DND-41 (cell line): ENCODE measurements around the gene IL3.

Source experiments
- ATAC-seq: fragments of 200-7000 bp; cut with Tn5 transposase; 3 replicates; pipeline ENCODE4 v1.9.1; 2021; ENCODE audit warnings: low read depth; ENCODE audit not compliant: insufficient read depth
- DNase-seq: peaks from one replicate; pipeline ENCODE4 v3.0.0-alpha.2; 2020
- H2AFZ ChIP-seq: 2 replicates; pipeline ENCODE4 v1.6.0; 2012; ENCODE audit warnings: low read depth, low read length
- H3K27ac ChIP-seq: 2 replicates; pipeline ENCODE4 v1.5.1; 2012; ENCODE audit warnings: low read length, inconsistent platforms
- H3K27me3 ChIP-seq: fragments of 200-600 bp; sonication (generic); 2 replicates; pipeline ENCODE4 v1.6.0; 2012; ENCODE audit warnings: low read length, mild to moderate bottlenecking, inconsistent platforms; ENCODE audit not compliant: insufficient read depth, poor library complexity
- H3K36me3 ChIP-seq: 2 replicates; pipeline ENCODE4 v1.5.1; 2012; ENCODE audit warnings: low read length, inconsistent platforms; ENCODE audit not compliant: insufficient read depth
- H3K4me1 ChIP-seq: 2 replicates; pipeline ENCODE4 v1.5.1; 2012; ENCODE audit warnings: mild to moderate bottlenecking, low read length; ENCODE audit not compliant: insufficient read depth
- H3K4me2 ChIP-seq: 2 replicates; pipeline ENCODE4 v1.6.0; 2012; ENCODE audit warnings: mild to moderate bottlenecking, moderate library complexity, low read length, inconsistent platforms; ENCODE audit not compliant: insufficient read depth
- H3K4me3 ChIP-seq, 2 experiments: fragments of 200-600 bp in 1 of 2; shearing (Covaris generic) in 1 of 2; 2 replicates each; pipeline ENCODE4 v1.5.1; 2012 to 2016; ENCODE audit warnings: inconsistent platforms in 2 of 2, low read length in 2 of 2, mild to moderate bottlenecking in 2 of 2, low read depth in 1 of 2, moderate library complexity in 1 of 2
- H3K79me2 ChIP-seq: 2 replicates; pipeline ENCODE4 v1.6.0; 2012; ENCODE audit warnings: low read length, inconsistent platforms; ENCODE audit not compliant: insufficient read depth
- H3K9ac ChIP-seq: 2 replicates; pipeline ENCODE4 v1.6.0; 2012; ENCODE audit warnings: low read depth, mild to moderate bottlenecking, inconsistent platforms, low read length, moderate library complexity
- H3K9me3 ChIP-seq: 2 replicates; pipeline ENCODE4 v1.5.1; 2012; ENCODE audit warnings: low read length, moderate library complexity, mild to moderate bottlenecking, inconsistent platforms; ENCODE audit not compliant: insufficient read depth, severe bottlenecking
- H4K20me1 ChIP-seq: 2 replicates; pipeline ENCODE4 v1.6.0; 2012; ENCODE audit warnings: low read length; ENCODE audit not compliant: insufficient read depth
- EZH2 ChIP-seq: IDR thresholded peaks from 3 replicates; pipeline ENCODE4 v1.6.1; 2012; ENCODE audit warnings: borderline replicate concordance, low read depth, mild to moderate bottlenecking, moderate library complexity, low read length, inconsistent platforms; ENCODE audit not compliant: severe bottlenecking
- TF ChIP-seq, protein P1 (sequence below): IDR thresholded peaks from 2 replicates; pipeline ENCODE4 v1.5.1; 2012; ENCODE audit warnings: borderline replicate concordance, low read length, moderate library complexity, mild to moderate bottlenecking; ENCODE audit not compliant: poor library complexity, severe bottlenecking; ENCODE audit errors: extremely low read depth

IL3 gene

DNA sequence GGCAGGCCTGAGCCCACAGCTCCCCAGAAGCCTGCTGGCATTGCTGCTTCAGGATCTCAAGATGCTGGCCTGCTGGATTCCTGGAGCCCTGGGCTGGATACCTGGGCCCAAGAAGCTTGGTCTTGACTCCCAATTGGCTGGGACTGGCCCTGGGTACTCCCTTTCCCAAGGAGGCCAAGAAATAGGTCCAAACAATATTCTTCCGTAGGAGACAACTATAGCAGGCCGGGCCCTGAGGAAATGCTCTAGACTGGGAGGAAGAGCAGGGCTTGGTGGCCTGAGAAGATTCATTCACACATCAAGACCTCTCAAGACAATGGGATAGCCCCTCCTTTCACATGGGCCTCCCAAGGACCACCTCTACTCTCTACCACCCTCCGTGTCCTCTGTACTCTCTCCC is 21.0 kb downstream of the IL3 start:
- no peak for ATAC-seq

DNA sequence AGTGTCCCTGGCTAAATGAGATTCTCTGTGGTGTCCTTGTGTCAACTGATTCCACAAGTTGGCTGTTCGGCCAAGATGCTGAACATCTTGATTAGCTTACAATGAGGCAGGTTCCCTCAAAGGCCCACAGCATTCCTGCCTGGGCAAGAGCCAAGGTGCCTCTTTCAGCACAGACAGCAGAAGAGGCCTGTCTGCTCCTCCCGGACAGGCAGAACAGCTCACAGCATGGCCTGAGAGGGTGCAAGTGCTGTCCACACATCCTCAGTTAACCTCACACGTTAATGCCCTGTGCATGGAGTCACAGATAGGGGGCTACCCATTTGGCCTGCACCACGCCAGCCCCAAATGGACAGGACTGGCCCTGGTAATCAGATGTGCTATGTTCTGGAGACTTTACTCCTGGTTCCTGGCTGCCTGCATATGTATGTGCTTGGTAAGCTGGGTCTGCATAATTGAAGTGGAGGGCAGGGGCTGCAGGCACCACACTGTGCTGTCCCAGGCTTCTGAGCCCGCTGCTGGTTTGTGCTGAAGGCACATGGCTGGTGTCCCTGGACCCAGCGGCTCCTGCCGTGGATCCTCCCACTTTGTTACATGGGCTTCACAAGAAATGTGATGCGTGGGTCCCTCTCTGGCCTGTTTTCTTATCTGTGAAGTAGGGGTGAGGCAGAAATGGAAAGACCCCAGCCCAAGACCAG is 22.0 kb downstream of the IL3 start:
- Histone ChIP-seq H3K4me1 (no peaks in the 10 kb centered on the region), H3K9me3 (no peaks in the 10 kb centered on the region), H2AFZ (no peak overlapping the region), H3K27me3 (peaks cover 7% of the 10 kb centered on the region), H4K20me1 (no peaks in the 10 kb centered on the region), H3K36me3 (no peaks in the 10 kb centered on the region), H3K27ac (no peak overlapping the region), H3K79me2 (no peaks in the 10 kb centered on the region), H3K4me3 (no peak overlapping the region), H3K9ac (no peak overlapping the region), H3K4me2 (no peak overlapping the region)
- no peak for ATAC-seq
- TF ChIP-seq, protein P1, sequence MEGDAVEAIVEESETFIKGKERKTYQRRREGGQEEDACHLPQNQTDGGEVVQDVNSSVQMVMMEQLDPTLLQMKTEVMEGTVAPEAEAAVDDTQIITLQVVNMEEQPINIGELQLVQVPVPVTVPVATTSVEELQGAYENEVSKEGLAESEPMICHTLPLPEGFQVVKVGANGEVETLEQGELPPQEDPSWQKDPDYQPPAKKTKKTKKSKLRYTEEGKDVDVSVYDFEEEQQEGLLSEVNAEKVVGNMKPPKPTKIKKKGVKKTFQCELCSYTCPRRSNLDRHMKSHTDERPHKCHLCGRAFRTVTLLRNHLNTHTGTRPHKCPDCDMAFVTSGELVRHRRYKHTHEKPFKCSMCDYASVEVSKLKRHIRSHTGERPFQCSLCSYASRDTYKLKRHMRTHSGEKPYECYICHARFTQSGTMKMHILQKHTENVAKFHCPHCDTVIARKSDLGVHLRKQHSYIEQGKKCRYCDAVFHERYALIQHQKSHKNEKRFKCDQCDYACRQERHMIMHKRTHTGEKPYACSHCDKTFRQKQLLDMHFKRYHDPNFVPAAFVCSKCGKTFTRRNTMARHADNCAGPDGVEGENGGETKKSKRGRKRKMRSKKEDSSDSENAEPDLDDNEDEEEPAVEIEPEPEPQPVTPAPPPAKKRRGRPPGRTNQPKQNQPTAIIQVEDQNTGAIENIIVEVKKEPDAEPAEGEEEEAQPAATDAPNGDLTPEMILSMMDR = no peak
- no peak for TF ChIP-seq EZH2
- no peak for DNase-seq

More for the DNA sequence above, 21.0 kb downstream of the IL3 start:
- Histone ChIP-seq H3K27me3 (peaks cover 7% of the 10 kb centered on the region), H3K27ac (no peak overlapping the region), H4K20me1 (no peaks in the 10 kb centered on the region), H2AFZ (no peak overlapping the region), H3K9me3 (no peaks in the 10 kb centered on the region), H3K4me2 (no peak overlapping the region), H3K4me3 (no peak overlapping the region), H3K79me2 (no peaks in the 10 kb centered on the region), H3K4me1 (no peaks in the 10 kb centered on the region), H3K36me3 (no peaks in the 10 kb centered on the region), H3K9ac (no peak overlapping the region)
- DNase-seq = no peak
- TF ChIP-seq, protein P1 = no peak
- no peak for TF ChIP-seq EZH2

- Histone ChIP-seq H3K9ac (no peak overlapping the region), H3K36me3 (no peaks in the 10 kb centered on the region), H3K27me3 (peaks cover 14% of the 10 kb centered on the region), H4K20me1 (no peaks in the 10 kb centered on the region), H2AFZ (no peak overlapping the region), H3K9me3 (no peaks in the 10 kb centered on the region), H3K4me1 (no peaks in the 10 kb centered on the region), H3K79me2 (no peaks in the 10 kb centered on the region), H3K4me2 (no peak overlapping the region), H3K4me3 (no peak overlapping the region), H3K27ac (no peak overlapping the region)
- TF ChIP-seq, protein P1 = no peak
- TF ChIP-seq EZH2 = no peak
- ATAC-seq (no peak), DNase-seq (no peak)
Observed at GRCh38 chr5:132083071-132083678, 22.7 kb downstream of the IL3 start.
